ENCODE measurements around the gene KRTAP8-1. TPM values are rescaled to one million over a fixed set of nuclear protein-coding genes. Genes with fewer than 3 reads are reported as not detected.

KRTAP8-1 gene
- total RNA-seq, 1 donor from 2014 or later = not detected

- Mint-ChIP-seq H3K4me1 (ENCODE audit: unreplicated experiment) (no peaks in the 10 kb centered on the region), H3K9me3 (ENCODE audit: unreplicated experiment) (peaks cover 11% of the 10 kb centered on the region), H3K36me3 (ENCODE audit: unreplicated experiment) (no peaks in the 10 kb centered on the region)
These were observed 33.8 kb downstream of the KRTAP8-1 start for GRCh38 chr21:30779249-30779648.

GRCh38 chr21:30769724-30770431, 43.2 kb downstream of the KRTAP8-1 start:
- DNase-seq (ENCODE audit: extremely low spot score, unreplicated experiment) = no peak
- Mint-ChIP-seq H3K4me1 (ENCODE audit: unreplicated experiment) (no peaks in the 10 kb centered on the region), H3K27ac (ENCODE audit: unreplicated experiment) (no peak overlapping the region), H3K9me3 (ENCODE audit: unreplicated experiment) (no peaks in the 10 kb centered on the region), H3K36me3 (ENCODE audit: unreplicated experiment) (no peaks in the 10 kb centered on the region), H3K27me3 (ENCODE audit: unreplicated experiment) (no peaks in the 10 kb centered on the region), H3K4me3 (ENCODE audit: unreplicated experiment) (no peak overlapping the region)
- TF ChIP-seq CTCF (IDR thresholded peaks at IDR 0.05) = no peak

More at GRCh38 chr21:30779249-30779648, 33.8 kb downstream of the KRTAP8-1 start:
- H3K27me3 Mint-ChIP-seq (ENCODE audit: unreplicated experiment) = no peaks in the 10 kb centered on the region
- H3K27ac Mint-ChIP-seq (ENCODE audit: unreplicated experiment) = no peak overlapping the region
- H3K4me3 Mint-ChIP-seq (ENCODE audit: unreplicated experiment) = no peak overlapping the region
- no peak for TF ChIP-seq CTCF (IDR thresholded peaks at IDR 0.05)
- no peak for DNase-seq (ENCODE audit: extremely low spot score, unreplicated experiment)

Other genes starting within 250 kb of the KRTAP8-1 start
- gene KRTAP22-2, start 222.9 kb downstream of the KRTAP8-1 start, total RNA-seq = not detected in 2 replicates
- gene KRTAP6-3, start 220.8 kb downstream of the KRTAP8-1 start, total RNA-seq = not detected in 2 replicates
- not detected in 2 replicates for gene KRTAP6-2, start 214.4 kb downstream of the KRTAP8-1 start, total RNA-seq
- gene KRTAP22-1, start 212.2 kb downstream of the KRTAP8-1 start, total RNA-seq = not detected in 2 replicates
- not detected in 2 replicates for gene KRTAP6-1, start 199.3 kb downstream of the KRTAP8-1 start, total RNA-seq
- gene KRTAP20-1, start 196.8 kb downstream of the KRTAP8-1 start, total RNA-seq = not detected in 2 replicates
- not detected in 2 replicates for gene KRTAP20-4, start 192.6 kb downstream of the KRTAP8-1 start, total RNA-seq
- gene KRTAP20-2, start 178.1 kb downstream of the KRTAP8-1 start, total RNA-seq = not detected in 2 replicates
- gene KRTAP20-3, start 170.4 kb downstream of the KRTAP8-1 start, total RNA-seq = not detected in 2 replicates
- not detected in 2 replicates for gene KRTAP21-3, start 94.5 kb downstream of the KRTAP8-1 start, total RNA-seq
- gene KRTAP21-2, start 66.0 kb downstream of the KRTAP8-1 start, total RNA-seq = not detected in 2 replicates
- not detected in 2 replicates for gene KRTAP21-1, start 57.8 kb downstream of the KRTAP8-1 start, total RNA-seq
- not detected in 2 replicates for gene KRTAP7-1, start 16.5 kb upstream of the KRTAP8-1 start, total RNA-seq
- gene KRTAP11-1, start 68.3 kb upstream of the KRTAP8-1 start, total RNA-seq = not detected in 2 replicates
- not detected in 2 replicates for gene KRTAP19-8, start 225.2 kb upstream of the KRTAP8-1 start, total RNA-seq